Kidney capillary endothelial cell (primary cell): ENCODE measurements around the gene PRICKLE2.

Experiments
- DNase-seq: peaks from one replicate; pipeline ENCODE4 v3.0.0-alpha.2; 2018; ENCODE audit warnings: low spot score

Gene PRICKLE2

GRCh38 chr3:64070704-64071103 lies 154.6 kb downstream of the PRICKLE2 start:
- no peak for DNase-seq

DNA sequence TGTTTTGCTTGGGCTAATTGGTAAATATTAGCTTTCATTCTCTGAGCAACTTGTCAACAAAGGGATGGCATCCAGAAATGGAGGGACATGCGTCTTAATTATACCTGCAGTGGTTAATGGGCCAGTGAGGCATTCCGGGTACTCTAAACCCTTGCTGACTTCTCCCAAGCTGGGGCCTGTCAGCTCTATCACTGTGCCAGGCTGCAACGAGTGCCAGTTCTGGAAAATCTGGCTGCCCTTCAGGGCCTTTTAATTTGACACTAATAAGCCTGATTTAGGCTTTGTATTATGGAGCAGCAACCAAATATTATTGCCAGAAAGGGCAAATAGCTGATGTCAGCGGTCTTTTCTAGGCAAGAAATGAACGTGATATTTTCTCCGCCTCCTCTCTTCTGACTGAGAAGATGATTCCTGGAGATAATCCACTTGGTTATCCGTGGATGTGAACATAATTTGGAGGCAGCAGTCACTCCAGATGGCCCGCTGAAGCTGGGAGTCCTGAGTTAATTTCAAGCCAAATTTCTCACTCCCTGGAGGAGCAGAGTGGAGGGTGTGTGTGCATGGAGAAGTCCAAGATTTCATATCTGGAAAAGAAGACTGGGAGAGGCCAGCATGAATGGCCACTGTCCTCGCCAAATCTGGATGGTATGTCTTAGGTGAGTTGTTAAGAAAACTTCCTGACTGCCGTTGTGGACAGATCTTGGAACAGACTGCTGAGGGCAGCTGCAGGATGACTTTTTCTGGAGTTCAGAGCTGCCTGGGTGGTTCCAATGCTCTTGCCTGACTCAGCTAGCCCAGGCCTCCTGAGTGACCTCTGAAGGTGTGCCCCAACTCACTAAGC lies 157.5 kb downstream of the PRICKLE2 start:
- no peak for DNase-seq

DNA sequence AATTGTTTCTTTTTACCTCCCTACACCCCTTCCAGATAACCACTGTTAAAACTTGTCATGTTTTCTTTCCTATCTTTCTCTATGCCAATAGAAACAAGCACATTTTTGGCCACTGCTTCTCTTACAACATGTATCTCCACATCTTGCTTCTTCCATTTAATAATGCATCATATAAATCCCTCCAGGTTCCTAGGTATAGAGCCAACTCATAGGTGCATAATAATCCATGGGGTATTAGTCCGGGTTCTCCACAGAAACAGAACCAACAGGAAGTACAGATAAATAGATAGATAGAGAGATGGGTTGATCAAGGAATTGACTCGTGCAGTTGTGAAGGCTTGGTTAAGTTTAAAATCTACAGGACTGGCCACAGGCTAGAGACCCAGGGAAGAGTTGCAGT lies 160.5 kb downstream of the PRICKLE2 start:
- DNase-seq, result no peak

- DNase-seq, result no peak
These were observed 161.3 kb downstream of the PRICKLE2 start for GRCh38 chr3:64063983-64064438.

GRCh38 chr3:64063207-64063982 lies 161.9 kb downstream of the PRICKLE2 start:
- no peak for DNase-seq

DNA sequence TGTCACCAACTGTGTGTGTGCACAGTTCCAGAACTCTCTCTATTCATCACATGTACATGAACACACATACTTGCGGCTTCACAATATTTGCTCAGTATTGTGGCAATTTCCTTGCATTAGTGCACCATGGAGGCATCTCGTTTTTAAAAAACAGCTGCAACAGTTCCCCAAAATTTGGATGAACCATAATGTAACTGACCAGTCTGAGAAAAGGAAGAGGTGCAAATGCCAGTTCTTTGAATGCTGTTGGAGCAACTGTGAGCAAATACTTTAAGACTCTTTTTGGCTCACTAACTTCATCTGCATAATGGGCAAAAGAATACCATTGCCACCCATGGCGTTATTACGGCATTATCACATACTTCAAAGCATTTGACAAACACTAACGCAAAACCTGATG lies 163.6 kb downstream of the PRICKLE2 start:
- DNase-seq, result no peak

DNA sequence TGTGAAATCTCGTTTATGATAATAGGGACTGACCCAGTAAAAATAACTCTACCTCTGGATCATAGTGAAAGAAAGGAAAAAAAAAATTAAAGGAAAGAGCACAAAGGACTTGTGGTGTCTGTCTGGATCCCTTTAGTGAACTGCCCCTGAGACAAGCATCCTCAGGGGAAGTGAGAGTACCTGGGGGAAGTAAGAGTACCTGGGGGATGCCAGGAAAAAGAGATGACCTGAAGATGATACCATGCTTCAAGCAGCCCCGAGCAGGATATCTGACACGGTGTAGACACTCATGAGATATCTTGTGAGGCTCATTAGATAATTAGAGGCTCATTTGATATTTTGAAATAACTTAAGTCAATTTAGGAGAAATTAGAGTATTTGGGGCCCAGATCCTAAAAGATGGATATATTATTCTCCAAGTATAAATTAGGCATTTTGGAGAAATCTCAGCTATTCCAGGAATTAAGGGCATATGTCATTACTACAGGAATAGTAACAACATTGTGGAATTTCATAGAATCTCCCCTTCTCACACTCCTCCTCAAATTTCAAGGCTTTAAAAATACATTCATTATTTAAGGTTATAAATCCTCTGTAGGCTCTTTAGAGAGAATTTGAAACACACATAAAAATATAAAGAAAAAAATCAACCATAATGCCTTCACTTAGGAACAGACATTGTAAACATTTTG lies 165.6 kb downstream of the PRICKLE2 start:
- no peak for DNase-seq

GRCh38 chr3:64058566-64058965 lies 166.7 kb downstream of the PRICKLE2 start:
- DNase-seq, result no peak

DNA sequence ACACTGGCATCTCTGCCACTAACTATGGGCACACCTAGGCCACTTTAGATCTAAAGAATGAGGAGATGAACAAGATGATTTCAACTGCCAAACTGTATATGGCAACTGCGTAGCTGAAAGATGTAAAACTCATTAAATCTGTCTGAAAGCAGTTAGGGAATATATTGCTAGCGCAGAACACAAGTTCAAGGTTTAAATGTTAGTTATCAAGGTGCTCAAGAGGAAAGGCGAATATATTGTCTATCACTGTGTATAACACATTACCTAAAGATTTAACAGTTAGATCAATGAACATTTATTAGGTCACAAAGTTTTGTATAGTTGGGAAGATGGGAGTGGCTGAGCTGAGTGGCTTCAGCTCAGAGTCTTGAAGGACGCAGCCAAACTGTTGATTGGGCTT lies 168.0 kb downstream of the PRICKLE2 start:
- DNase-seq, result no peak

GRCh38 chr3:64056606-64057180 lies 168.6 kb downstream of the PRICKLE2 start:
- no peak for DNase-seq

GRCh38 chr3:64055076-64055475 lies 170.2 kb downstream of the PRICKLE2 start:
- peak; percentile 47 for DNase-seq

DNA sequence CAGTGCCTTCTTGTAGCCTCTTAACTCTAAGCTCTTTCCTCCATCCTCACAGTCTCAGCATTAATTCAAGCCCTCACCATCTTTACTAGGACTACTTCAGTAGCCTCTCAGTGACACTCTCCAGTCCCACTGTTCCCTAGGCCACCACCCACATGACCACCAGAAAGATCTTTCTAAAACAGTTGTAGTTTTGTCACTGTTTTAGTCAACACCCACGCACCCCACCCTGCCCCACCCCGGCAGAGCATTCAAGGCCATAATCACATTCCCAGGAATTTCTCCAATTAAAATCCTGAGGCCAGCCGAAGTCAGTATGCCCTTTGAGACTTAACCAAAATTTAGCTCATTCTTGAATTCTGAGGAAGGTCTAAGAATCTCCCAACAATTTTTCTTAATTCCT lies 170.8 kb downstream of the PRICKLE2 start:
- DNase-seq, result no peak

GRCh38 chr3:64053581-64053980 lies 171.7 kb downstream of the PRICKLE2 start:
- no peak for DNase-seq

GRCh38 chr3:64053117-64053516 lies 172.1 kb downstream of the PRICKLE2 start:
- no peak for DNase-seq

DNA sequence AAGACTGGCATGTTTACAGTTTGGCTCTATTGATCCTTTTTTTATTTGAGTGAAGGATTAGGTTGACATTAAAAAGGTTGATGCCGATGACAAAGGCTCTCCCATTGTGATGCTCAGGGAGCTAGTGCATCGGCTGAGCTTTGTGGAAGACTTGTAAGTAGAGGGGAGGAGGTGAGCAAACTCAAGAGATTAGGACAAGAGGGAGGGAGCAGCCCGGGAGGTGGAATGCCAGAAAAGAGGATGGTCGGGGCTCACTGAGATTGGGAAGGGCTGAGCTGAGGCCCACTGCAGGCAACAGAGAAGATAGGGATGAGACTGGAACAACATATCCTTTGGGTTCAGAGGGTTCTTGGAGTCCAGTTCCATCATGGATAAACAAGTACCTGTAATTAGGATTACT lies 175.4 kb downstream of the PRICKLE2 start:
- DNase-seq, result no peak

DNA sequence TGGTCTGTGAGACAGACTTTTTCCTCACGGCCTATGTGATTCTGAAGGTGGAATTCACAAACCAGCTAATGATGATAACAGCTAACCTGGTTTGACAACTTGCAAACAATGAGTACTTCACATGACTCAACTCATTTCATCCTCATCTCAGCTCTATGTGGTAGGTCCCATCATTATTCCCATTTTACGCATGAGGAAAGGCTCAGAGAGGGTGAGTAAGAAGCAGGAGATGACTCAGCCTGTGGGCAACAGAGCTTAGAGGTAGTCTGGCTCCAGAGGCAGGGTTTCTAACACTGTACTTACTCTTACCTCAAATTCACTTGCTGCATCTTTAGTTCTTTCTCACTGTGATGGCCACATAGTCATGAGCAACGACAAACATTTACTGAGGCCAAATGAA lies 176.1 kb downstream of the PRICKLE2 start:
- peak; percentile 79 for DNase-seq

- DNase-seq, result peak; percentile 62
These were observed 176.6 kb downstream of the PRICKLE2 start for GRCh38 chr3:64048631-64049061.

DNA sequence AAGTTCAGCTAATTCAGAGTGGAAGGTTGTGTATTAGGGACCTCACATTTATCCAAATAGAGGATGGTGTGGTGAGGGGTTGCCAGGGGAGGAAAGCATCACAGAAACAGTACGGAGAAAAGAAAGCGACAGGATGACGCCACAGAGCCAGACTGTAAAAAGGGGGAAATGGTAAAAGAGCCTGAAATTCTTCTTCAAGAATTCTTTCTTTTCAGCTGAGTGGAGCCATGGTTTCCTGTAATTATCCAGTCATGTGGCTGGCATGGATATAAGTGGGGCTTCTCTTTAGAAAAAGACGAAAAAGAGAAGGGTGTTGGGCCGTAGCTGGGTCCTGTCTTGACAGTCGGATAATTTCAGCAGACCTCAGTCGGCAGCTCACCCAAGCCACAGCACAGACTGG lies 177.5 kb downstream of the PRICKLE2 start:
- DNase-seq, result no peak

DNA sequence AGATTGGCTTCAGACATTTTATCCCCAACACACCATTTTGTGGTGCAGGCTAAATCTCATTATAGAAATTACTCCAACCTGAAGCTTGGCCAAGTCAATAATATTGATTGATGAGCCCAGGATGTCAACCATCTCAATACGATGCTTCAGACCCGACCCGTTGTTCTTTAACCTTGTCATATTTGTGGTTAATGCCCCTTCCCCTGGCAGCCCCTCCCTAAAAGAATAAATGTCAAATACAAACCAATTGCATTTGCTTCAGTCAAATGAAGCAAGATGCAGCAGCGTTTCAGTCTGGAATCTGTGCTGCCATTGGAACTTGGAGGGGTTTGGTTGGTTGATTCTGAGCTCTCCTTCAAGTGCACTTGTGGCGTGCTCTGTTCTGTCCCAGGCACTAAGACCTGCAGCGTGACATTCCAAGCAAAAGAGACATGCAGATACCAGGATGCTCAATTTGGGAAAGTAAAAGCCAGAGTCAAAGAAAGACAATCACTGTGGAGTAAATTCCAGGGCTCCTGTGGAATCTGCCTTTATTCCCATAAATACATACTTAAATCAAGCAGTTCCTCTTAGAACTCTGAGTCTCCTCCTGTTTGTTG lies 178.2 kb downstream of the PRICKLE2 start:
- no peak for DNase-seq

- no peak for DNase-seq
These were observed 178.7 kb downstream of the PRICKLE2 start for GRCh38 chr3:64046592-64046991.

- no peak for DNase-seq
These were observed 182.3 kb downstream of the PRICKLE2 start for GRCh38 chr3:64042952-64043351.
